Neural crest cell (in vitro differentiated cells): ENCODE measurements around the gene CNPY1. TPM values are rescaled to one million over a fixed set of nuclear protein-coding genes. Genes with fewer than 3 reads are reported as not detected.

Experiments used
- DNase-seq: peaks from one replicate; pipeline ENCODE4 v3.0.0; 2021; ENCODE audit warnings: low read depth, mixed read lengths, low spot score
- H3K27ac Mint-ChIP-seq: one replicate; pipeline ENCODE4 v1.8.0; 2021; ENCODE audit warnings: mild to moderate bottlenecking, mixed read lengths; ENCODE audit not compliant: unreplicated experiment
- H3K27me3 Mint-ChIP-seq: 2 replicates; pipeline ENCODE4 v1.8.0; 2021; ENCODE audit warnings: low read depth, mild to moderate bottlenecking, mixed read lengths
- H3K36me3 Mint-ChIP-seq: 2 replicates; pipeline ENCODE4 v1.8.0; 2021; ENCODE audit warnings: low read depth, mild to moderate bottlenecking, mixed read lengths
- H3K4me1 Mint-ChIP-seq: 2 replicates; pipeline ENCODE4 v1.8.0; 2021; ENCODE audit warnings: mixed read lengths
- H3K4me3 Mint-ChIP-seq: one replicate; pipeline ENCODE4 v1.8.0; 2021; ENCODE audit warnings: mild to moderate bottlenecking, mixed read lengths
- H3K9me3 Mint-ChIP-seq: 2 replicates; pipeline ENCODE4 v1.8.0; 2021; ENCODE audit warnings: mixed read lengths
- total RNA-seq: library from RNA; stranded (reverse); gene quantifications from 2 replicates; pipeline ENCODE4 v1.2.1, GENCODE V29; 2021
- TF ChIP-seq, protein P1 (sequence below): fragments of 200-600 bp; sonication (generic); conservative IDR thresholded peaks from 2 replicates; pipeline ENCODE4 v1.5.0; 2021; ENCODE audit warnings: antibody characterized with exemption, mild to moderate bottlenecking

Gene CNPY1
- total RNA-seq, 1 donor from 2014 or later = 2.4 TPM

DNA sequence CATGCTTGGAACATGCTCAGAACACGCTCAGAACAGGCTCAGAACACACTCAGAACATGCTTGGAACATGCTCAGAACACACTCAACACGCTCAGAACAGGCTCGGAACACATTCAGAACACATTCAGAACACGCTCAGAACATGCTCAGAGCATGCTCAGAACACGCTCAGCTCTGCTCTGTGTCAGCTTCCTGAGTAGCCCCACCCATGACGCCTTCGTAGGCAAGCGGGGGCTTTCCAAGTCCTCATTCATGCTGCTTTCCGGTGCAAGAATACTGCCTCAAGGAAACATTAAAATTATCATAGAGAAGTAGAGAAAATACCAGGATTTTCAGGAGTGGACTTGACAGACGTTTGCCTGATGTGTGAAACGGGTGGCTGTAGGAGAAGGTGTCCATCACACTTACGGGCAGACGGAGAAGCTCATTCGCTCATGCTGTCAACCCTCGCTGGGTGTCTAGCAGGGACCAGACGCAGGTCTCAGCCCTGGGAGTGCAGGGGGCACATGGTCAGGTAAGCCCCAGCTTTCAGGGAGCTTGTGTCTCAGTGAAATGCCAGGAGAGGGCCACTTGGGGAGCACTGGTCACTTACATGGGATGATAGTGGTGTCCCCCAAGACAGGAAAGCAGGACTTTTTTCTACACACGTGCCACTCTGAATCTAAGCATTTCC is 63.7 kb downstream of the CNPY1 start:
- Mint-ChIP-seq H3K9me3 (peaks cover 3% of the 10 kb centered on the region), H3K27ac (no peak overlapping the region), H3K36me3 (no peaks in the 10 kb centered on the region), H3K4me1 (peaks cover 42% of the 10 kb centered on the region), H3K27me3 (peaks cover 6% of the 10 kb centered on the region), H3K4me3 (no peak overlapping the region)
- TF ChIP-seq, protein P1, sequence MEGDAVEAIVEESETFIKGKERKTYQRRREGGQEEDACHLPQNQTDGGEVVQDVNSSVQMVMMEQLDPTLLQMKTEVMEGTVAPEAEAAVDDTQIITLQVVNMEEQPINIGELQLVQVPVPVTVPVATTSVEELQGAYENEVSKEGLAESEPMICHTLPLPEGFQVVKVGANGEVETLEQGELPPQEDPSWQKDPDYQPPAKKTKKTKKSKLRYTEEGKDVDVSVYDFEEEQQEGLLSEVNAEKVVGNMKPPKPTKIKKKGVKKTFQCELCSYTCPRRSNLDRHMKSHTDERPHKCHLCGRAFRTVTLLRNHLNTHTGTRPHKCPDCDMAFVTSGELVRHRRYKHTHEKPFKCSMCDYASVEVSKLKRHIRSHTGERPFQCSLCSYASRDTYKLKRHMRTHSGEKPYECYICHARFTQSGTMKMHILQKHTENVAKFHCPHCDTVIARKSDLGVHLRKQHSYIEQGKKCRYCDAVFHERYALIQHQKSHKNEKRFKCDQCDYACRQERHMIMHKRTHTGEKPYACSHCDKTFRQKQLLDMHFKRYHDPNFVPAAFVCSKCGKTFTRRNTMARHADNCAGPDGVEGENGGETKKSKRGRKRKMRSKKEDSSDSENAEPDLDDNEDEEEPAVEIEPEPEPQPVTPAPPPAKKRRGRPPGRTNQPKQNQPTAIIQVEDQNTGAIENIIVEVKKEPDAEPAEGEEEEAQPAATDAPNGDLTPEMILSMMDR = no peak
- no peak for DNase-seq

DNA sequence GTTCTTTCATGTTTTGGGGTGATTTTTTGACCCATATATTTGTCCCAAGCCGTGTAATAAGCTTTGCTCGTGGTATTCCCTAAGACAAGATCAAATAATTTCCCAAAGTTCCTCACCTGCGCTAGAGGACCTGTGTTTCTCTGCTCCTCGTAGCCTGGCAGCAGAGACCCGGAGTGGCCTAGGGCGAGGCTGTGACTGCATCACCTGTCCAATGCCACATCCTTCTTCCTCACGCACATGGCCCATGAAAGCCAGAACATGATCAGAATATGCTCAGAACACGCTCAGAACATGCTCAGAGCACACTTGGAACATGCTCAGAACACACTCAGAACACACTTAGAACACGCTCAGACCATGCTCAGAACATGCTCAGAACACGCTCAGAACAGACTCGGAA is 64.6 kb downstream of the CNPY1 start:
- Mint-ChIP-seq H3K9me3 (peaks cover 3% of the 10 kb centered on the region), H3K4me1 (peaks cover 34% of the 10 kb centered on the region), H3K36me3 (no peaks in the 10 kb centered on the region), H3K4me3 (no peak overlapping the region), H3K27ac (no peak overlapping the region), H3K27me3 (peaks cover 12% of the 10 kb centered on the region)
- TF ChIP-seq, protein P1 = no peak
- DNase-seq = no peak

DNA sequence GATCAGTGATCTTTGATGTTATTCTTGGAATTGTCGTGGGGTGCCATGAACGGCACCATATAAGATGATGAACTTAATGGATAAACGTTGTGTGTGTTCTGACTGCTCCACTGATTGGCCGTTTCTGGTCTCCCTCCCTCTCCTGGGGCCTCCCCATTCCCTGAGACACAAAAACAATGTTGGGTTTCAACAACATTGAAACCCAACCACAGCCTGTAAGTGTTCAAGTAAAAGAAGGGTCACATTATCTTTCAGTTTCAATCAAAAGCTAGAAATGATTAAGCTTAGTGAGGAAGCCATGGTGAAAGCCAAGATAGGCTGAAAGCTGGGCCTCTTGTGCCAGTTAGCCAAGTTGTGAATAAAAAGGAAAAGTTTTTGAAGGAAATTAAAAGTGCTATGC is 68.9 kb downstream of the CNPY1 start:
- DNase-seq = no peak
- peaks cover 51% of the 10 kb centered on the region for H3K27me3 Mint-ChIP-seq
- H3K9me3 Mint-ChIP-seq = peaks cover 3% of the 10 kb centered on the region
- TF ChIP-seq, protein P1 = no peak
- no peak overlapping the region for H3K4me3 Mint-ChIP-seq
- peaks cover 21% of the 10 kb centered on the region for H3K4me1 Mint-ChIP-seq
- H3K27ac Mint-ChIP-seq = no peak overlapping the region
- no peaks in the 10 kb centered on the region for H3K36me3 Mint-ChIP-seq

DNA sequence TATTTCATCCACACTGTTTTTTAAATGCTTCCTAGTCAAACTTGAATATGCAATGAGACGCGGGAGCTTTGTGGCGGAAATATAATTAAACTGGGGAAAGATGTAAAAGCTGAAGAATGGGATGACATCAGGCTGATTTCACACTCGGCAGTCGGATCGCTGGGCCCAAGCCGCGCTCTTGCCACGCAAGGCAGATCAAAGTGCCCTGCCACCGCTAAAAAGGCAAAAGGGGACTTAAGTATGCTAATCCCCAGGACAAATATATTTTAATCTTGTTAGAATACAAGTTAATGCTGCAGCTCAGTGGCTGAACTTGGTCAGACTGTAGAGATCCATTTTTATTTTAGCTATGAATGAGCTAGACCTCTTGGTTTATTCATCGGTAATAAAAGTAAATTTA is 74.6 kb downstream of the CNPY1 start:
- Mint-ChIP-seq H3K36me3 (no peaks in the 10 kb centered on the region), H3K27me3 (peaks cover 100% of the 10 kb centered on the region), H3K4me3 (peak overlapping the region; percentile 45), H3K27ac (no peak overlapping the region), H3K4me1 (peaks cover 44% of the 10 kb centered on the region), H3K9me3 (no peaks in the 10 kb centered on the region)
- DNase-seq = no peak
- TF ChIP-seq, protein P1 = no peak

DNA sequence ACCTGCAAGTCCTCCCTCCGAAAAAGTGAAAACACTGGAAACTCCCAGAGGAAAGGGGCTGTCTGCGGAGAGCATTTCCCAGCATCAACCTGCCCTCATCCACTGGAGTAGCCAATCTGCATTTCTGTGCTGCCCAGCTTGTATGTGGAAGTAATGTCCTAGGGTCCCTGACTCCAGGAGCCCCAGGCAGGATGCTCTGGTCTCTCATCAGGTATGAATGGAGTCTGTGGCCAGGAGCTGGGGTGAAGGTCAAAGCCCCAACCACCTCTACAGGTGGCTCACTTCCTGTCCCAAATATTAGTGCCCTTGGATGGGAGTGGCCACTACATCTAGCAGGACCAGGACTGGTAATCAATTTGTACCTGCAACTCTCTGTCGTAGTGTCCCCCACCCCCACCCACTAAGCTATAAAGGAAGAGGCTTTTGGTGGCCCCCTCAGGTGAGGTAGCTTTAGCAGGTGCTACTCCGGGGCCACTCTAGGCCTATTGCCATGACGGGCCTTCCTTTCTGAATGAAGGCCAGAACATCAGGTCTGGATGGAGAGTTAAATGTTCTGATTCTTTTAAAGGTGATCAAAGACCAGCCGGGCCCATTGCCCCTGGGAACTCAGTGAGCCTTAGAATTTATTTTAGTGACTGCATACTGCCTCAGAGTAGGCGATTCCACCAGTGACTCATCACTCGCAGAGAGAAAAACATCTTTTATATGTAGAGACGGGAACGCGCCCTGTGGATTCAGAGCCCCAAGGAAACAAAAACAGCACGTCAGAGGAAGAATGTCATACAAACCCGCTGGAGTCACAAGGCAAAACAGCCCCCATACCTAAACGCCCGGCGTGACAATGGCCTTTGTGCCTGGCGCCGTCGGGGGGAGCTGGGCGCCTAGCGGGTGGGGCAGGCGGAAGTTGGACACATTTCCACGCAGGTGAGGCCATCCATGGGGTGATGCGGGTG is 75.4 kb downstream of the CNPY1 start:
- no peaks in the 10 kb centered on the region for H3K36me3 Mint-ChIP-seq
- no peak for DNase-seq
- peaks cover 100% of the 10 kb centered on the region for H3K27me3 Mint-ChIP-seq
- H3K4me3 Mint-ChIP-seq = peak overlapping the region; percentile 31
- H3K27ac Mint-ChIP-seq = no peak overlapping the region
- TF ChIP-seq, protein P1 = no peak
- H3K4me1 Mint-ChIP-seq = peaks cover 47% of the 10 kb centered on the region
- H3K9me3 Mint-ChIP-seq = no peaks in the 10 kb centered on the region
